HCT116 (cell line): ENCODE results near the gene WDR62. TPM values are rescaled to one million over a fixed set of nuclear protein-coding genes. Genes with fewer than 3 reads are reported as not detected.

Experiments used
- ATAC-seq: fragments of 200-7000 bp; cut with Tn5 transposase; 2 replicates; pipeline ENCODE4 v1.9.1; 2020; ENCODE audit warnings: mild to moderate bottlenecking, moderate library complexity
- BruUV-seq: library from RNA; stranded (reverse); fragments of 400-500 nt; replicated peaks from 2 replicates; lab custom pipeline; 2021; lab: Mats Ljungman, UMichigan
- CTCF ChIA-PET: fragments of 300-600 bp; sonication (Branson Sonifier 250); formaldehyde crosslinking; loops from one replicate; lab custom pipeline; 2021; ENCODE audit warnings: antibody characterized with exemption; lab: Charles Lee
- POLR2A ChIA-PET: fragments of 300-600, 350-600 bp; sonication (Branson Sonifier 250); formaldehyde crosslinking; loops from one replicate; lab custom pipeline; 2021; ENCODE audit warnings: antibody characterized with exemption; lab: Charles Lee
- RAD21 ChIA-PET, 2 experiments: fragments of 300-600 bp; sonication (Branson Sonifier 250); formaldehyde crosslinking; loops; one replicate each; lab custom pipeline; 2023; ENCODE audit warnings: low total read pairs in 2 of 2; ENCODE audit not compliant: uncharacterized antibody in 2 of 2, unreplicated experiment in 2 of 2, low non-redundant PET in 1 of 2; lab: Charles Lee
- DNase-seq: peaks from one replicate; pipeline ENCODE4 v3.0.0-alpha.2; 2010; ENCODE audit warnings: low read depth, low spot score
- H2AFZ ChIP-seq: fragments of 200-600 bp; shearing (Covaris generic), sonication (generic); 2 replicates; pipeline ENCODE4 v1.6.1; 2017; ENCODE audit warnings: low read depth, mixed run types, mixed read lengths, antibody characterized with exemption, low read length; ENCODE audit not compliant: poor library complexity, severe bottlenecking
- H3K27ac ChIP-seq: 2 replicates; pipeline ENCODE4 v1.5.1; 2012; ENCODE audit warnings: low read depth, low read length
- H3K27me3 ChIP-seq: fragments of 200-600 bp; sonication (generic); 2 replicates; pipeline ENCODE4 v1.6.1; 2016; ENCODE audit warnings: mixed run types, low read length, mixed read lengths; ENCODE audit not compliant: insufficient read depth
- H3K36me3 ChIP-seq, 2 experiments: fragments of 200-500 bp in 1 of 2; fragments of 200-600 bp in 1 of 2; sonication (Bioruptor generic) in 1 of 2; sonication (generic) in 1 of 2; 2 replicates each; pipeline versions ENCODE4 v1.5.1 to v1.6.1; 2014 to 2016; ENCODE audit warnings: low read length in 2 of 2, inconsistent platforms in 1 of 2, mixed read lengths in 1 of 2, mixed run types in 1 of 2; ENCODE audit not compliant: insufficient read depth in 2 of 2, control insufficient read depth in 1 of 2
- H3K4me1 ChIP-seq, 2 experiments: fragments of 200-600 bp in 1 of 2; sonication (generic) in 1 of 2; 2 replicates each; pipeline versions ENCODE4 v1.5.1 to v1.6.1; 2012 to 2017; ENCODE audit warnings: low read length in 2 of 2, inconsistent platforms in 1 of 2, mild to moderate bottlenecking in 1 of 2, mixed read lengths in 1 of 2, mixed run types in 1 of 2, moderate library complexity in 1 of 2; ENCODE audit not compliant: insufficient read depth in 2 of 2, control insufficient read depth in 1 of 2
- H3K4me2 ChIP-seq: fragments of 200-600 bp; sonication (generic); 2 replicates; pipeline ENCODE4 v1.6.1; 2017; ENCODE audit warnings: mixed run types, low read length, mixed read lengths
- H3K4me3 ChIP-seq, 2 experiments: fragments of 200-600 bp in 1 of 2; sonication (generic) in 1 of 2; replicated peaks in 1 of 2; 2 replicates each; pipeline ENCODE4 v1.5.1; 2011 to 2016; ENCODE audit warnings: low read length in 2 of 2, control low read depth in 1 of 2, low read depth in 1 of 2, mild to moderate bottlenecking in 1 of 2, mixed read lengths in 1 of 2, mixed run types in 1 of 2
- H3K79me2 ChIP-seq: fragments of 200-600 bp; sonication (generic); 2 replicates; pipeline ENCODE4 v1.6.1; 2017; ENCODE audit warnings: mild to moderate bottlenecking, mixed run types, low read length, moderate library complexity, mixed read lengths; ENCODE audit not compliant: insufficient read depth
- H3K9ac ChIP-seq: fragments of 200-600 bp; sonication (generic); 2 replicates; pipeline ENCODE4 v1.6.1; 2016; ENCODE audit warnings: low read length, mixed read lengths
- H3K9me2 ChIP-seq: fragments of 200-600 bp; sonication (generic), shearing (Covaris generic); 2 replicates; pipeline ENCODE4 v1.6.1; 2017; ENCODE audit warnings: mixed run types, mild to moderate bottlenecking, moderate library complexity; ENCODE audit not compliant: insufficient read depth
- H3K9me3 ChIP-seq, 2 experiments: fragments of 200-500 bp in 1 of 2; fragments of 200-600 bp in 1 of 2; sonication (Bioruptor generic) in 1 of 2; sonication (generic) in 1 of 2; 2 replicates each; pipeline ENCODE4 v1.6.1; 2014 to 2017; ENCODE audit warnings: low read length in 2 of 2, mixed read lengths in 2 of 2, inconsistent platforms in 1 of 2, low read depth in 1 of 2, mild to moderate bottlenecking in 1 of 2, mixed run types in 1 of 2, moderate library complexity in 1 of 2; ENCODE audit not compliant: control insufficient read depth in 1 of 2, insufficient read depth in 1 of 2
- H4K20me1 ChIP-seq: fragments of 200-600 bp; sonication (generic), shearing (Covaris generic); 2 replicates; pipeline ENCODE4 v1.6.1; 2017; ENCODE audit warnings: mixed run types, mild to moderate bottlenecking, moderate library complexity; ENCODE audit not compliant: insufficient read depth
- ATF3 ChIP-seq: IDR thresholded peaks from 2 replicates; pipeline ENCODE4 v1.6.1; 2012
- CEBPB ChIP-seq: IDR thresholded peaks from 2 replicates; pipeline ENCODE4 v1.6.1; 2012; ENCODE audit warnings: low read depth
- ELF1 ChIP-seq: IDR thresholded peaks from 2 replicates; pipeline ENCODE4 v1.6.1; 2012; ENCODE audit warnings: low read depth, borderline replicate concordance
- FOSL1 ChIP-seq: IDR thresholded peaks from 2 replicates; pipeline ENCODE4 v1.6.1; 2012; ENCODE audit warnings: low read depth
- JUND ChIP-seq: IDR thresholded peaks from 2 replicates; pipeline ENCODE4 v1.6.1; 2012
- RAD21 ChIP-seq: IDR thresholded peaks from 2 replicates; pipeline ENCODE4 v1.6.1; 2012; ENCODE audit warnings: low read depth, mild to moderate bottlenecking
- SIN3A ChIP-seq: IDR thresholded peaks from 2 replicates; pipeline ENCODE4 v1.6.1; 2012; ENCODE audit warnings: low read depth
- SP1 ChIP-seq: IDR thresholded peaks from 2 replicates; pipeline ENCODE4 v1.6.1; 2012; ENCODE audit warnings: low read depth
- SRF ChIP-seq: IDR thresholded peaks from 2 replicates; pipeline ENCODE4 v1.6.1; 2012; ENCODE audit warnings: low read depth
- YY1 ChIP-seq: IDR thresholded peaks from 2 replicates; pipeline ENCODE4 v1.6.1; 2011; ENCODE audit warnings: low read length, low read depth, moderate library complexity, mild to moderate bottlenecking; ENCODE audit not compliant: insufficient replicate concordance; ENCODE audit errors: extremely low read depth
- intact Hi-C: fragments of 100-400 bp; cut with micrococcal nuclease; formaldehyde crosslinking; loops from 2 replicates; pipeline ENCODE4 v1.10.0; 2022
- total RNA-seq: library from RNA; stranded (reverse); gene quantifications from one replicate; pipeline ENCODE4 v1.2.1, GENCODE V29; 2021; ENCODE audit not compliant: unreplicated experiment

Gene WDR62
- total RNA-seq, 1 experiment from 2014 or later, result 17.0 TPM

- TF ChIP-seq ATF3 (no peak), SIN3A (no peak), RAD21 (no peak), JUND (no peak)
Observed at GRCh38 chr19:36100476-36100875, 45.8 kb downstream of the WDR62 start (continued).

- ChIA-PET RAD21 (no interaction called here), CTCF (no interaction called here)
Observed at GRCh38 chr19:36101550-36102327, 47.0 kb downstream of the WDR62 start.

More at GRCh38 chr19:36101550-36102327, 47.0 kb downstream of the WDR62 start:
- TF ChIP-seq SP1 (no peak), FOSL1 (no peak), CEBPB (no peak), YY1 (no peak), ATF3 (no peak), SRF (no peak), ELF1 (no peak)
- POLR2A ChIA-PET, result no interaction called here
- Histone ChIP-seq H3K27me3 (no peaks in the 10 kb centered on the region), H4K20me1 (no peaks in the 10 kb centered on the region), H3K9me2 (no peaks in the 10 kb centered on the region), H3K4me2 (no peak overlapping the region), H3K4me3 (no peak overlapping the region), H3K27ac (no peak overlapping the region), H2AFZ (no peak overlapping the region), H3K36me3 (peaks cover 10 to 28% of the 10 kb centered on the region in 2 experiments; a peak in 3 of 4 replicates), H3K9me3 (no peaks in the 10 kb centered on the region), H3K4me1 (peaks cover 0 to 21% of the 10 kb centered on the region in 2 experiments; a peak in 2 of 4 replicates), H3K9ac (no peak overlapping the region), H3K79me2 (no peaks in the 10 kb centered on the region)
- ATAC-seq, result no peak
- no peak for DNase-seq
- intact Hi-C loops, result no loop called here
- no TSS peak for BruUV-seq
